ENCODE measurements around the gene LRRC8C.

DNA sequence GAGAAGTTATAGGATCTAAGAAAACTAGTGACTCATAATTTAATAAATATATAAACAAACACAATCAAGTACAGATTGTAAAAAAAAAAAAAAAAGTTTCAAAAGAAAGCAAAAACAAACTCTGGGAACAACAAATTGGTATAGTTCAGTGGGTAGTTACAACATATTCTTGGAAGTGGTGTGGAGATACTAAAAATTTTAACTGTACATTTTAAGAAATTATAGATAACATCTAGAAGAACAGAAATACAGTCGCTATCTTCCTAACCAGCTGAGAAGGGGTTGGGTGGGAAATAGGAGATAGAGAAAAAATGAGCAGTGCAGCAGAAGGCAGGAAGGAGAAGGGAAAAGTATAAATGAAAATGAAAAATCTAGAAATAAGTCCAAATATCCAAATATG is 70.5 kb downstream of the LRRC8C start:
- TF ChIP-seq RAD21 (IDR thresholded peaks at IDR 0.05 in 1 of 2, conservative IDR thresholded peaks at IDR 0.05 in 1 of 2; ENCODE audit: low read depth in 2 of 2, low read length in 2 of 2) (no peak), POLR2AphosphoS5 (IDR thresholded peaks at IDR 0.05; ENCODE audit: low read depth, low read length) (no peak), SUZ12 (IDR thresholded peaks at IDR 0.05; ENCODE audit: low read length) (no peak), TEAD4 (IDR thresholded peaks at IDR 0.05; ENCODE audit: low read depth, low read length) (no peak), CEBPB (IDR thresholded peaks at IDR 0.05; ENCODE audit: low read depth, low read length) (no peak), POLR2A (IDR thresholded peaks at IDR 0.05; ENCODE audit: control extremely low read depth in 1 of 2, low read depth in 2 of 2, low read length in 2 of 2) (no peak), RFX5 (IDR thresholded peaks at IDR 0.05; ENCODE audit: borderline replicate concordance, low read depth, low read length) (no peak), SAP30 (IDR thresholded peaks at IDR 0.05; ENCODE audit: insufficient read depth, insufficient replicate concordance, low read length) (no peak)
- TF ChIP-seq, protein P1, sequence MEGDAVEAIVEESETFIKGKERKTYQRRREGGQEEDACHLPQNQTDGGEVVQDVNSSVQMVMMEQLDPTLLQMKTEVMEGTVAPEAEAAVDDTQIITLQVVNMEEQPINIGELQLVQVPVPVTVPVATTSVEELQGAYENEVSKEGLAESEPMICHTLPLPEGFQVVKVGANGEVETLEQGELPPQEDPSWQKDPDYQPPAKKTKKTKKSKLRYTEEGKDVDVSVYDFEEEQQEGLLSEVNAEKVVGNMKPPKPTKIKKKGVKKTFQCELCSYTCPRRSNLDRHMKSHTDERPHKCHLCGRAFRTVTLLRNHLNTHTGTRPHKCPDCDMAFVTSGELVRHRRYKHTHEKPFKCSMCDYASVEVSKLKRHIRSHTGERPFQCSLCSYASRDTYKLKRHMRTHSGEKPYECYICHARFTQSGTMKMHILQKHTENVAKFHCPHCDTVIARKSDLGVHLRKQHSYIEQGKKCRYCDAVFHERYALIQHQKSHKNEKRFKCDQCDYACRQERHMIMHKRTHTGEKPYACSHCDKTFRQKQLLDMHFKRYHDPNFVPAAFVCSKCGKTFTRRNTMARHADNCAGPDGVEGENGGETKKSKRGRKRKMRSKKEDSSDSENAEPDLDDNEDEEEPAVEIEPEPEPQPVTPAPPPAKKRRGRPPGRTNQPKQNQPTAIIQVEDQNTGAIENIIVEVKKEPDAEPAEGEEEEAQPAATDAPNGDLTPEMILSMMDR (IDR thresholded peaks at IDR 0.05; ENCODE audit: control extremely low read depth in 1 of 3, insufficient read depth in 1 of 3, low read depth in 1 of 3, low read length in 3 of 3): no peak
- TF ChIP-seq, protein P2, sequence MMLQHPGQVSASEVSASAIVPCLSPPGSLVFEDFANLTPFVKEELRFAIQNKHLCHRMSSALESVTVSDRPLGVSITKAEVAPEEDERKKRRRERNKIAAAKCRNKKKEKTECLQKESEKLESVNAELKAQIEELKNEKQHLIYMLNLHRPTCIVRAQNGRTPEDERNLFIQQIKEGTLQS (IDR thresholded peaks at IDR 0.05; ENCODE audit: insufficient read depth, low read depth, low read length): no peak
- TF ChIP-seq, protein P3, sequence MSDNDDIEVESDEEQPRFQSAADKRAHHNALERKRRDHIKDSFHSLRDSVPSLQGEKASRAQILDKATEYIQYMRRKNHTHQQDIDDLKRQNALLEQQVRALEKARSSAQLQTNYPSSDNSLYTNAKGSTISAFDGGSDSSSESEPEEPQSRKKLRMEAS (IDR thresholded peaks at IDR 0.05): no peak
- TF ChIP-seq, protein P4, sequence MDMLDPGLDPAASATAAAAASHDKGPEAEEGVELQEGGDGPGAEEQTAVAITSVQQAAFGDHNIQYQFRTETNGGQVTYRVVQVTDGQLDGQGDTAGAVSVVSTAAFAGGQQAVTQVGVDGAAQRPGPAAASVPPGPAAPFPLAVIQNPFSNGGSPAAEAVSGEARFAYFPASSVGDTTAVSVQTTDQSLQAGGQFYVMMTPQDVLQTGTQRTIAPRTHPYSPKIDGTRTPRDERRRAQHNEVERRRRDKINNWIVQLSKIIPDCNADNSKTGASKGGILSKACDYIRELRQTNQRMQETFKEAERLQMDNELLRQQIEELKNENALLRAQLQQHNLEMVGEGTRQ (IDR thresholded peaks at IDR 0.05; ENCODE audit: low read length): no peak

Data from H1 (cell line).